NCI-H1092 (cell line): ENCODE measurements around the gene OR4C11.

ENCODE experiments used
- DNase-seq: peaks from one replicate; lab custom pipeline; 2025; lab: John Stamatoyannopoulos, UW

The OR4C11 gene, protein sequence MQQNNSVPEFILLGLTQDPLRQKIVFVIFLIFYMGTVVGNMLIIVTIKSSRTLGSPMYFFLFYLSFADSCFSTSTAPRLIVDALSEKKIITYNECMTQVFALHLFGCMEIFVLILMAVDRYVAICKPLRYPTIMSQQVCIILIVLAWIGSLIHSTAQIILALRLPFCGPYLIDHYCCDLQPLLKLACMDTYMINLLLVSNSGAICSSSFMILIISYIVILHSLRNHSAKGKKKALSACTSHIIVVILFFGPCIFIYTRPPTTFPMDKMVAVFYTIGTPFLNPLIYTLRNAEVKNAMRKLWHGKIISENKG

GRCh38 chr11:55607545-55607944 lies at the start of gene OR4C11:
Gene OR4C11 (minus strand): TSS chr11:55607645. CDS start chr11:55604373, 3,272 bp downstream.
- DNase-seq, result no peak

- DNase-seq, result no peak
Observed at GRCh38 chr11:55655096-55655495, 47.7 kb upstream of the OR4C11 start.

DNA sequence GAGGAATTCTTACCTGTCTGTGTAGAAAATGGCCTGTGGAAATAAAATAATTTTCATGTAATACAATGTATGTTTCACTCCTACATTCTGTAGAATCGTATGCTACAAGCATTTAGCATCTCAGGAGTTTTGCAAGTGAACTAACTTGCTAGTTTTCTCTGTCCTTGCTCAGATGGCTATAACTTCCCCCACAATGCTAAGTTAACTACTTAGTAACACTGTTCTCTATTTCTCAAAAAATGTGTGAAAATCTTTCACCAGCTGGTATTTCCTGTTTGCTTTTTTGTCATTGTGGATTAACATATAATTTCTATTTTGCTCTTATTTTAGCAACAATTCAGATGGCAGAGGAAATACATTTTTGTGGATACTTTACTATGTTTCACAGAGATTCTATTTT lies 45.1 kb upstream of the OR4C11 start:
- no peak for DNase-seq

DNA sequence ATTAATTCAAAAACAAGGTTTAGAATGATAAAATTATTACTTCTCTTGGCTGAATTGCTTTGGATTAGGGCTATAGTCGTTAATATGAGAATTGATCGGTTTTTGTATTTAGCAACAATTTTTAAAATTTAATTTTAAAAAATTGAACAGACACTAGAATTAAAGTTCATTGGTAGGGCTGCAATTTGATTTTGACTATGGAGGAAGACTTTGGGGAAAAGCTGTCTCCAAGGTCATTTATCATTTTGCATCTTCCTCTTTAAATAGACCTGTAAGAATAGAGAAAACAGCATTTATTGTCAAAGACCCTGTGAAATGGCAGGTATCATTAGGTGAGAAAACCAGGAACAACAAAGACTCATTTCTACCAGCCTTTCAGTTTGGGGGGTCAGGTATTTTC lies 40.6 kb upstream of the OR4C11 start, which contains the start of gene OR4S2:
TSS of gene OR4S2 (plus strand) at position 301 of the 400 bp plus-strand sequence. CDS start 2,577 bp downstream, outside the sequence.
- no peak for DNase-seq

DNA sequence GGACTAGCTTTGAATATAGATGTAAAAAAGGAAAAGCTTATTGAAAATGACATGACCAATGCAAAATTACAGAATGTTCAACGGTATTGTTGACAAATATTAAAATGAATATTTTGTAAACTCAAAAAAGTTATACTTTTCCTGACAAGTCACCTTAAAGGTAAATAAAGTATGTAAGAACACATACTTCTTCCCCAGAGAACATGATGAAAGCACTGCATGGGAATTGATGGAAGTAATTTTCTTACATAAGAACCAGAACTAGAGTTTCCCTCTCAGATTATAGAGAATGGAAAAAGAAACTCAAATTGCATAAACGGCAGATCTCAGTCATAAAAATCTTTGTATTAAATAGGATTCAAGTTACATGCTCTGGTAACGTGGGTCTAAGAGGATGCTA lies 27.4 kb upstream of the OR4C11 start, which contains the start of gene OR4P4:
TSS of gene OR4P4 (plus strand) at position 301 of the 400 bp plus-strand sequence.
- DNase-seq, result no peak

DNA sequence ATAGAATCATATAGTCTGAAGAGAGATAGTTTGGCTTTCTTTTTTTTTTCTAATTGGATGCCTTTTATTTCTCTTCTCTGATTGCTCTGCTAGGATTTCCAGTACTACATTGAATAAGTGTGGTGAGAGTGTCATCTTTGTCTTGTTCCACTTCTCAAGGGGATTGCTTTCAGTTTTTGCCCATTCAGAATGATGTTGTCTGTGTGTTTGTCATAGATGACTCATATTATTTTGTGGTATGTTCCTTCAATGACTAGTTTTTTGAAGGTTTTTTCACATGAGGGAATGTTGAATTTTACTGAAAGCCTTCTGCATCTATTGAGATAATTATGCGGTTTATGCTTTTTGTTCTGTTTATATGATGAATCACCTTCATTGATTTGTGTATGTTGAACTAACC lies 17.1 kb upstream of the OR4C11 start:
- no peak for DNase-seq

DNA sequence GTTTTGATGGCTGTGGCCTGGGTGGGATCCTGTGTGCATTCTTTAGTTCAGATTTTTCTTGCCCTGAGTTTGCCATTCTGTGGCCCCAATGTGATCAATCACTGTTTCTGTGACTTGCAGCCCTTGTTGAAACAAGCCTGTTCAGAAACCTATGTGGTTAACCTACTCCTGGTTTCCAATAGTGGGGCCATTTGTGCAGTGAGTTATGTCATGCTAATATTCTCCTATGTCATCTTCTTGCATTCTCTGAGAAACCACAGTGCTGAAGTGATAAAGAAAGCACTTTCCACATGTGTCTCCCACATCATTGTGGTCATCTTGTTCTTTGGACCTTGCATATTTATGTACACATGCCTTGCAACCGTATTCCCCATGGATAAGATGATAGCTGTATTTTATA lies 34.9 kb downstream of the OR4C11 start:
- no peak for DNase-seq

GRCh38 chr11:55571828-55572227 lies 35.6 kb downstream of the OR4C11 start, which contains the start of gene OR4C16:
Gene OR4C16 (plus strand): TSS chr11:55572128. CDS start chr11:55572128, 0 bp downstream.
- no peak for DNase-seq

DNA sequence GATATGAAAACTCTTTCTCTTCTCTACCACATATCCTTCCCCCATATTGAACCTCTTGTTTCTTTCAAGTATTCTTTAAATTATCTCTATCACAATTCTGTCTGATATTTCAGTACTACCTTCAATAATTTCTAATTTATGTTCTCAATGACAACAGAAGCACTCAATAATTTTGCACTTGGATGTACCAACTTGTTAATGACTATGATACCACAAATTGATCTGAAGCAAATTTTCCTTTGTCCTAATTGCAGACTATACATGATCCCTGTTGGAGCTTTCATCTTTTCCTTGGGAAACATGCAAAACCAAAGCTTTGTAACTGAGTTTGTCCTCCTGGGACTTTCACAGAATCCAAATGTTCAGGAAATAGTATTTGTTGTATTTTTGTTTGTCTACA lies 53.3 kb downstream of the OR4C11 start, which contains the start of gene OR4C15:
TSS of gene OR4C15 (plus strand) at position 301 of the 400 bp plus-strand sequence. CDS start at position 301, 0 bp downstream.
- DNase-seq, result no peak
